AG09319 (cell line): ENCODE data around the gene POLR2F.

Experiments
- DNase-seq: peaks from one replicate; pipeline ENCODE4 v3.0.0-alpha.2; 2010; ENCODE audit warnings: low read depth; ENCODE audit errors: extremely low read depth
- TF ChIP-seq, protein P1 (sequence below): IDR thresholded peaks from 2 replicates; pipeline ENCODE4 v1.5.1; 2011; ENCODE audit warnings: low read depth, mild to moderate bottlenecking, inconsistent platforms, low read length, moderate library complexity

POLR2F gene

GRCh38 chr22:37994982-37995381, 41.5 kb downstream of the POLR2F start:
- no peak for DNase-seq
- TF ChIP-seq, protein P1, sequence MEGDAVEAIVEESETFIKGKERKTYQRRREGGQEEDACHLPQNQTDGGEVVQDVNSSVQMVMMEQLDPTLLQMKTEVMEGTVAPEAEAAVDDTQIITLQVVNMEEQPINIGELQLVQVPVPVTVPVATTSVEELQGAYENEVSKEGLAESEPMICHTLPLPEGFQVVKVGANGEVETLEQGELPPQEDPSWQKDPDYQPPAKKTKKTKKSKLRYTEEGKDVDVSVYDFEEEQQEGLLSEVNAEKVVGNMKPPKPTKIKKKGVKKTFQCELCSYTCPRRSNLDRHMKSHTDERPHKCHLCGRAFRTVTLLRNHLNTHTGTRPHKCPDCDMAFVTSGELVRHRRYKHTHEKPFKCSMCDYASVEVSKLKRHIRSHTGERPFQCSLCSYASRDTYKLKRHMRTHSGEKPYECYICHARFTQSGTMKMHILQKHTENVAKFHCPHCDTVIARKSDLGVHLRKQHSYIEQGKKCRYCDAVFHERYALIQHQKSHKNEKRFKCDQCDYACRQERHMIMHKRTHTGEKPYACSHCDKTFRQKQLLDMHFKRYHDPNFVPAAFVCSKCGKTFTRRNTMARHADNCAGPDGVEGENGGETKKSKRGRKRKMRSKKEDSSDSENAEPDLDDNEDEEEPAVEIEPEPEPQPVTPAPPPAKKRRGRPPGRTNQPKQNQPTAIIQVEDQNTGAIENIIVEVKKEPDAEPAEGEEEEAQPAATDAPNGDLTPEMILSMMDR: no peak

DNA sequence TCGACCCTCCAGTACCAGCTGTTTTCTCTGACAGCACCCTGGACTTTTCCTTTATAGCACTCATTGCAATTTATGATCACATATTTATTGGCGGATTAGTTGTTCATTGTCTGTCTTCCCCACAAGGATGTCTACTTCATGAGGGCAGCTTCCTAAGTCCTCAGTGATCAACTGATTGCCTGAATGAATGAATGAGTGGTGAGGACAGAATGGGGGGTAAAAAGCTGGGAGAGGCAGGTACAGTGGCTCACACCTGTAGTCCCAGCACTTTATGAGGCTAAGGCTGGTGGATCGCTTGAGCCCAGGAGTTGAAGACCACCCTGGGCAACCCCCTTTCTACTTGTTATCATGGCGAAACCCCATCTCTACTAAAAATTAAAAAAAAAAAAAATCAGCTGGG, 42.0 kb downstream of the POLR2F start:
- no peak for DNase-seq
- TF ChIP-seq, protein P1: no peak

DNA sequence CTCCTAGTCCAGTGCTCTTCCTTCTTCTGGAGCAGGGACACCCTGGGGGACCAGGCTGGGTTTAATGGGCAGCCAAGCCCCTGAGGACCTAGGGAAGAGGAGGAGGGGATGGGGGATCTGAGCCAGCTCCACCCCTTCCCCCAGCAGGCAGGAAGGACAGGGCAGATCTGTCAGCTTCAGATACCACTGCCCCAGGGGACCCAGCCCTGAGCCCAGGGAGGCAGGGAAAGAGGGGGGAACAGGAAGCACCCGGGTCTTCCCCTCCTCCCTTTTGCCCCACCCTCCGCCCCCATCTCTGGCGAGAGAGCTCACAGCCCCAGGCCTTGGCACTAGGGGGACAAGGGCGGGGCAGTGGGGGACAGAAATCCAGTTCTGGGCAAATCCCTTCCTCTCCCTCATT, 42.6 kb downstream of the POLR2F start:
- DNase-seq: no peak
- TF ChIP-seq, protein P1: no peak

DNA sequence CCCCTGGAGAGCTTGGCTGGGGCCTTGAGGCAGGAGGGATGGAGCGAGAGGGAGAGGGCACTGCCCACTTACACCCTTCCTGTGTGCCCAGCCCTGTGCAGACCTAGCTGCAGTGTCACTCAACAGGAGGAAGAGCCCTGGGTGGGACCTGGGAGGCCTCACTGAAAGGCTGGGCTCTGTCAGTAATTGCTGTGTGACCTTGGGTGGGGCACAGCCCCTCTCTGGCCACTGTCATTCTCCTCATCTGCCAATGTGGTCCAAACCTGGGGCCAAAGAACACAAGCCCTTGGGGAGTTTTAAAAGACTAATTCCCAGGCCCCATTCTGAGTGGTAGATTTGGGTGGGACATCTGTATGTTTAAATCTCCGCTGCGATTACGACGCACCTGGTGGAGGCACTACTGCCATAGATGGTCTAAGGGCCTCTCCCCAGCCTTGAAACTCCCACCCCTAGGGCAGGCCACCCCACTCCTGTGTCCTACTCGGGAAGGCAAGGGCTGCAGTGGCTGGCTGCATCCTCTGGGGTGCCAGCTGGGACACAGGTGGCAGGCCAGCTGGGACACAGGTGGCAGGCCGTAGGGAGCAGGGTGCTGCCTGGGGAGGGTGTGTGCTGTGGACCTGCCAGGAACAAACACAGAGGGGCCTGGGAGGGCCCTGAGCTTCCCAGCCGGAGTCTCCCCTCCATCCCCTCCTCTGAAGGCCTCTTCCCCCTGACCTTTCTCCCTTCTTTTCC, 43.2 kb downstream of the POLR2F start:
- TF ChIP-seq, protein P1: no peak

DNA sequence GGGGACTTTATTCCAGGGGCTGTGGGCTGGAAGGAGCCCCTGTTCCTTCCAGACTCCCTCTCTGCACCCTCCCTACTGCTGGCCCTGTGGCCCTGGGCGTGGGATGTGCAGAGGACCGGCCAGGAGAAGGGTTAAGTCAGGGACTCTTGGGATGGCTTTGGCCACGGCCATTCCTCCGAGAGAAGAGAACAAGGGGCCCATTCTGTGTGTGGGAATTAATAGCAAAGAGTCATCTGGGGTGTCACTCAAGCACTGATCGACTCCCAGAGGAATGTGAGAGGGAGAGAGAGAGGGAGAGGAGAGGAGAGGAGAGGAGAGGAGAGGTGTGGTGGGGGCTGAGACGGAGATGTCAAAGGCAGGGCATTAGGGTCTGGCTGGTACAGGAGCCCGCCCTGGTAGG, 45.0 kb downstream of the POLR2F start:
- DNase-seq: no peak
- TF ChIP-seq, protein P1: no peak

More for the DNA sequence above, 43.2 kb downstream of the POLR2F start:
- DNase-seq: no peak

- DNase-seq: no peak
- TF ChIP-seq, protein P1: no peak
Observed at GRCh38 chr22:37999236-37999635, 45.7 kb downstream of the POLR2F start.

- TF ChIP-seq, protein P1: no peak
- DNase-seq: no peak
Observed at GRCh38 chr22:37999640-38000272, 46.3 kb downstream of the POLR2F start.
